HT1080 (cell line): ENCODE results near the gene SH3YL1. TPM values are rescaled to one million over a fixed set of nuclear protein-coding genes. Genes with fewer than 3 reads are reported as not detected.

Source experiments
- DNase-seq: peaks from one replicate; pipeline ENCODE4 v3.0.0-alpha.2; 2015; ENCODE audit warnings: low read depth
- total RNA-seq: library from RNA; depleted of rRNA; stranded (reverse); fragments of >200 nt; shearing (Covaris generic); gene quantifications from 2 replicates; pipeline ENCODE4 v1.2.3, GENCODE V29; 2014

SH3YL1 gene
- total RNA-seq, 1 experiment from 2014 or later: 3.9 TPM

GRCh38 chr2:282371-283263 is 18.8 kb upstream of the SH3YL1 start:
- DNase-seq: no peak

GRCh38 chr2:281381-281780 is 17.5 kb upstream of the SH3YL1 start:
- no peak for DNase-seq

- DNase-seq: no peak
Measured at GRCh38 chr2:280650-281110, 16.8 kb upstream of the SH3YL1 start.

GRCh38 chr2:279956-280649 is 16.3 kb upstream of the SH3YL1 start:
- no peak for DNase-seq

- no peak for DNase-seq
Measured at GRCh38 chr2:279366-279765, 15.5 kb upstream of the SH3YL1 start.

GRCh38 chr2:278927-279320 is 15.1 kb upstream of the SH3YL1 start:
- no peak for DNase-seq

- no peak for DNase-seq
Measured at GRCh38 chr2:278312-278926, 14.6 kb upstream of the SH3YL1 start.

- no peak for DNase-seq
Measured at GRCh38 chr2:275466-275865, 11.6 kb upstream of the SH3YL1 start.

- no peak for DNase-seq
Measured at GRCh38 chr2:274503-274902, 10.7 kb upstream of the SH3YL1 start.

GRCh38 chr2:273333-273732 is 9.5 kb upstream of the SH3YL1 start:
- no peak for DNase-seq

GRCh38 chr2:271917-272316 is 8.1 kb upstream of the SH3YL1 start:
- no peak for DNase-seq

- DNase-seq: no peak
Measured at GRCh38 chr2:270861-271260, 7.0 kb upstream of the SH3YL1 start.

GRCh38 chr2:269356-270030 is 5.7 kb upstream of the SH3YL1 start:
- no peak for DNase-seq

GRCh38 chr2:268323-268722 is 4.5 kb upstream of the SH3YL1 start:
- DNase-seq: no peak

GRCh38 chr2:264493-265468 is 949 bp upstream of the SH3YL1 start, which contains the start of gene ACP1:
Gene ACP1 (plus strand): TSS chr2:264947. CDS start chr2:264965, 18 bp downstream.
- peak; percentile 89 for DNase-seq

GRCh38 chr2:263022-263738 is 652 bp downstream of the SH3YL1 start:
- no peak for DNase-seq

- no peak for DNase-seq
Measured at GRCh38 chr2:262117-262516, 1.7 kb downstream of the SH3YL1 start.

GRCh38 chr2:260507-261161 is 3.2 kb downstream of the SH3YL1 start:
- no peak for DNase-seq

- no peak for DNase-seq
Measured at GRCh38 chr2:259789-260331, 4.0 kb downstream of the SH3YL1 start.
